ENCODE measurements around the gene PKN1.
"Not testable (repeated sequence)": the region's sequence is repeated elsewhere in the genome, so short reads cannot be mapped to it uniquely, and the experiment has no call there.

GRCh38 chr19:14462401-14462800 lies 29.3 kb downstream of the PKN1 start:
- TF ChIP-seq REST (IDR thresholded peaks at IDR 0.05; ENCODE audit: unreplicated experiment); EZH2phosphoT487 (IDR thresholded peaks at IDR 0.05; ENCODE audit: unreplicated experiment); EZH2 (IDR thresholded peaks at IDR 0.05; ENCODE audit: low read depth, unreplicated experiment); CREB1 (CRISPR knock-in tag; IDR thresholded peaks at IDR 0.05; ENCODE audit: low read depth); POLR2AphosphoS5 (IDR thresholded peaks at IDR 0.05; ENCODE audit: low read depth); ZNF331 (CRISPR knock-in tag; IDR thresholded peaks at IDR 0.05; ENCODE audit: low read depth): not testable (repeated sequence)
- TF ChIP-seq, protein P1, sequence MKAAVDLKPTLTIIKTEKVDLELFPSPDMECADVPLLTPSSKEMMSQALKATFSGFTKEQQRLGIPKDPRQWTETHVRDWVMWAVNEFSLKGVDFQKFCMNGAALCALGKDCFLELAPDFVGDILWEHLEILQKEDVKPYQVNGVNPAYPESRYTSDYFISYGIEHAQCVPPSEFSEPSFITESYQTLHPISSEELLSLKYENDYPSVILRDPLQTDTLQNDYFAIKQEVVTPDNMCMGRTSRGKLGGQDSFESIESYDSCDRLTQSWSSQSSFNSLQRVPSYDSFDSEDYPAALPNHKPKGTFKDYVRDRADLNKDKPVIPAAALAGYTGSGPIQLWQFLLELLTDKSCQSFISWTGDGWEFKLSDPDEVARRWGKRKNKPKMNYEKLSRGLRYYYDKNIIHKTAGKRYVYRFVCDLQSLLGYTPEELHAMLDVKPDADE (IDR thresholded peaks at IDR 0.05), result not testable (repeated sequence)
- TF ChIP-seq, protein P2, sequence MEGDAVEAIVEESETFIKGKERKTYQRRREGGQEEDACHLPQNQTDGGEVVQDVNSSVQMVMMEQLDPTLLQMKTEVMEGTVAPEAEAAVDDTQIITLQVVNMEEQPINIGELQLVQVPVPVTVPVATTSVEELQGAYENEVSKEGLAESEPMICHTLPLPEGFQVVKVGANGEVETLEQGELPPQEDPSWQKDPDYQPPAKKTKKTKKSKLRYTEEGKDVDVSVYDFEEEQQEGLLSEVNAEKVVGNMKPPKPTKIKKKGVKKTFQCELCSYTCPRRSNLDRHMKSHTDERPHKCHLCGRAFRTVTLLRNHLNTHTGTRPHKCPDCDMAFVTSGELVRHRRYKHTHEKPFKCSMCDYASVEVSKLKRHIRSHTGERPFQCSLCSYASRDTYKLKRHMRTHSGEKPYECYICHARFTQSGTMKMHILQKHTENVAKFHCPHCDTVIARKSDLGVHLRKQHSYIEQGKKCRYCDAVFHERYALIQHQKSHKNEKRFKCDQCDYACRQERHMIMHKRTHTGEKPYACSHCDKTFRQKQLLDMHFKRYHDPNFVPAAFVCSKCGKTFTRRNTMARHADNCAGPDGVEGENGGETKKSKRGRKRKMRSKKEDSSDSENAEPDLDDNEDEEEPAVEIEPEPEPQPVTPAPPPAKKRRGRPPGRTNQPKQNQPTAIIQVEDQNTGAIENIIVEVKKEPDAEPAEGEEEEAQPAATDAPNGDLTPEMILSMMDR (conservative IDR thresholded peaks at IDR 0.05; ENCODE audit: low read depth in 2 of 2), result not testable (repeated sequence)
